ENCODE results near the gene PPP1CB. TPM values are rescaled to one million over a fixed set of nuclear protein-coding genes. Genes with fewer than 3 reads are reported as not detected.

PPP1CB gene
- polyA plus RNA-seq (2012; rRNA removed), result 21.7 and 24.7 TPM in 2 replicates
- 26.6 and 31.3 TPM in 2 replicates for polyA plus RNA-seq (2012; cell fraction: cytosol; rRNA removed)
- polyA plus RNA-seq (2012; cell fraction: nucleus; rRNA removed), result 9.1 and 17.2 TPM in 2 replicates

DNA sequence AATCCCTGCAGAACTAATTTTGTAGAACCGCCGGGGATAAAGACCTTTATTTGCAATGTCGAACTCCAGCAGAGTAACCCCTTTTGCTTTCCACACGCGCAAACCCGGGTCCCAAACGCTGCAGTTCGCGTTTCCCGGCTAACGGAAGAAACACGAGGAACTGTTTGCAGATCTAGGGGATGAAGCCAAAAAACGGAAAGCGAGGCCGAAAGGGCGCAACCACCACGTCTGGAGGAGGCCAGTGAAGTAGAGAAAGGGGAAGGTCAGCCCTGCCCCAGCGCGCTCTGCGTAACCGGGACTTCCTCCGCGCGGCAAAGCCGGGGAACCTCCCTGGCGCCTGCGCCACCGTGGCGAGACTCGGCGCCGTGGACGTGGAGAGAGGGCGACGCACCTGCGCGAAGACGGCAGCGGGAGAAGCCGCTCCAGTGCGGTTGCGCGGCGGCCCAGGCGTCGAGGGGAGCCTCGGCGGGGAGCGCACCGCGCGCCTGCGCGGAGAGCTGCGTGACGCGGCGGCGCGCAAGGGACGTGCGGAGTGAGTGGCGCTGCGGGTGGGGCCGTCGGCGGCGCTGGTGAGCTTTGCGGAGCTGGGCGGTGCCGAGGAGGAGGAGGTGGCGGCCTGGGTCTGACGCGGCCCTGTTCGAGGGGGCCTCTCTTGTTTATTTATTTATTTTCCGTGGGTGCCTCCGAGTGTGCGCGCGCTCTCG, at the start of gene PPP1CB:
Gene PPP1CB, plus strand, starts transcription at position 579 of the 704 bp plus-strand sequence. CDS start 295 bp downstream, outside the sequence.
- Histone ChIP-seq H3K9me3 (no peaks in the 10 kb centered on the region), H3K4me1 (ENCODE audit: control insufficient read depth in 1 of 2, insufficient read depth in 2 of 2, low read depth in 1 of 2, low read length in 1 of 2) (peaks cover 15 to 22% of the 10 kb centered on the region in 2 experiments; a peak in 3 of 4 replicates), H3K27ac (ENCODE audit: low read depth in 2 of 2, low read length in 1 of 2) (peak within 1 kb of the TSS; percentile 91 to 100), H3K4me3 (ENCODE audit: low read depth in 2 of 2, low read length in 1 of 2) (peak within 1 kb of the TSS; percentile 75 to 98), H3F3A (replicated peaks; ENCODE audit: insufficient read depth) (no peaks in the 10 kb centered on the region), H3K9ac (peak within 1 kb of the TSS; percentile 98), H3K9me2 (no peaks in the 10 kb centered on the region), H3K4me2 (peak within 1 kb of the TSS; percentile 73), H2AFZ (ENCODE audit: low read depth) (peak within 1 kb of the TSS; percentile 82), H3K79me2 (ENCODE audit: insufficient read depth) (peaks cover 45% of the 10 kb centered on the region), H3K27me3 (ENCODE audit: insufficient read depth) (no peaks in the 10 kb centered on the region), H3K36me3 (replicated peaks in 1 of 2; ENCODE audit: control insufficient read depth in 1 of 2, insufficient read depth in 2 of 2, low read length in 1 of 2) (no peaks in the 10 kb centered on the region), H4K20me1 (ENCODE audit: insufficient read depth) (peaks cover 27% of the 10 kb centered on the region)
- WGBS (ENCODE audit: low lambda C conversion rate), result under 1% methylated on average over 44 of the region's 81 CpGs
- DNase-seq, result peak; percentile 99
- CTCF ChIA-PET, result interaction anchor here (0.8 to 8.8 kb wide), 13 partner anchors 11 to 184 kb away, joined by 3 to 109 read pairs (median 3); no protein-coding TSS in a partner anchor
- POLR2A ChIA-PET, result interaction anchor here (0.6 to 5.3 kb wide), 28 partner anchors 8 to 1028 kb away, joined by 3 to 105 read pairs (median 3); partner anchors contain the start of gene TRMT61B
- no peak for TF ChIP-seq FOXM1 (IDR thresholded peaks at IDR 0.05; ENCODE audit: low read depth)
- TF ChIP-seq MEF2A (IDR thresholded peaks at IDR 0.05; ENCODE audit: borderline replicate concordance, low read depth), result no peak
- no peak for TF ChIP-seq EZH2phosphoT487 (IDR thresholded peaks at IDR 0.05; ENCODE audit: borderline replicate concordance, low read depth)
- no peak for TF ChIP-seq YY1 (IDR thresholded peaks at IDR 0.05; ENCODE audit: low read depth)
- TF ChIP-seq MXI1 (IDR thresholded peaks at IDR 0.05; ENCODE audit: low read depth, low read length), result peak; percentile 78
- TF ChIP-seq CHD2 (IDR thresholded peaks at IDR 0.05; ENCODE audit: low read length, partially characterized antibody), result no peak
- peak; percentile 68 for TF ChIP-seq GABPA (IDR thresholded peaks at IDR 0.05; ENCODE audit: low read depth)
- TF ChIP-seq, protein P1, sequence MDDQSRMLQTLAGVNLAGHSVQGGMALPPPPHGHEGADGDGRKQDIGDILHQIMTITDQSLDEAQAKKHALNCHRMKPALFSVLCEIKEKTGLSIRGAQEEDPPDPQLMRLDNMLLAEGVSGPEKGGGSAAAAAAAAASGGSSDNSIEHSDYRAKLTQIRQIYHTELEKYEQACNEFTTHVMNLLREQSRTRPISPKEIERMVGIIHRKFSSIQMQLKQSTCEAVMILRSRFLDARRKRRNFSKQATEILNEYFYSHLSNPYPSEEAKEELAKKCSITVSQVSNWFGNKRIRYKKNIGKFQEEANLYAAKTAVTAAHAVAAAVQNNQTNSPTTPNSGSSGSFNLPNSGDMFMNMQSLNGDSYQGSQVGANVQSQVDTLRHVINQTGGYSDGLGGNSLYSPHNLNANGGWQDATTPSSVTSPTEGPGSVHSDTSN (IDR thresholded peaks at IDR 0.05), result 0 out of 2 replicates have a peak, but pooled peaks have one; percentile 32
- peak; percentile 99 for TF ChIP-seq NRF1 (IDR thresholded peaks at IDR 0.05; ENCODE audit: low read depth, low read length)
- TF ChIP-seq, protein P2, sequence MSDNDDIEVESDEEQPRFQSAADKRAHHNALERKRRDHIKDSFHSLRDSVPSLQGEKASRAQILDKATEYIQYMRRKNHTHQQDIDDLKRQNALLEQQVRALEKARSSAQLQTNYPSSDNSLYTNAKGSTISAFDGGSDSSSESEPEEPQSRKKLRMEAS (IDR thresholded peaks at IDR 0.05; ENCODE audit: low read depth), result 0 out of 2 replicates have a peak, but pooled peaks have one; percentile 53
- TF ChIP-seq POLR2AphosphoS5 (IDR thresholded peaks at IDR 0.05; ENCODE audit: low read depth, low read length), result peak; percentile 94
- TF ChIP-seq, protein P3, sequence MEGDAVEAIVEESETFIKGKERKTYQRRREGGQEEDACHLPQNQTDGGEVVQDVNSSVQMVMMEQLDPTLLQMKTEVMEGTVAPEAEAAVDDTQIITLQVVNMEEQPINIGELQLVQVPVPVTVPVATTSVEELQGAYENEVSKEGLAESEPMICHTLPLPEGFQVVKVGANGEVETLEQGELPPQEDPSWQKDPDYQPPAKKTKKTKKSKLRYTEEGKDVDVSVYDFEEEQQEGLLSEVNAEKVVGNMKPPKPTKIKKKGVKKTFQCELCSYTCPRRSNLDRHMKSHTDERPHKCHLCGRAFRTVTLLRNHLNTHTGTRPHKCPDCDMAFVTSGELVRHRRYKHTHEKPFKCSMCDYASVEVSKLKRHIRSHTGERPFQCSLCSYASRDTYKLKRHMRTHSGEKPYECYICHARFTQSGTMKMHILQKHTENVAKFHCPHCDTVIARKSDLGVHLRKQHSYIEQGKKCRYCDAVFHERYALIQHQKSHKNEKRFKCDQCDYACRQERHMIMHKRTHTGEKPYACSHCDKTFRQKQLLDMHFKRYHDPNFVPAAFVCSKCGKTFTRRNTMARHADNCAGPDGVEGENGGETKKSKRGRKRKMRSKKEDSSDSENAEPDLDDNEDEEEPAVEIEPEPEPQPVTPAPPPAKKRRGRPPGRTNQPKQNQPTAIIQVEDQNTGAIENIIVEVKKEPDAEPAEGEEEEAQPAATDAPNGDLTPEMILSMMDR (IDR thresholded peaks at IDR 0.05), result 0 out of 2 replicates have a peak, but pooled peaks have one; percentile 22
- peak; percentile 31 for TF ChIP-seq RAD21 (IDR thresholded peaks at IDR 0.05; ENCODE audit: low read length)
- no peak for TF ChIP-seq JUND (IDR thresholded peaks at IDR 0.05)
- TF ChIP-seq, protein P4, sequence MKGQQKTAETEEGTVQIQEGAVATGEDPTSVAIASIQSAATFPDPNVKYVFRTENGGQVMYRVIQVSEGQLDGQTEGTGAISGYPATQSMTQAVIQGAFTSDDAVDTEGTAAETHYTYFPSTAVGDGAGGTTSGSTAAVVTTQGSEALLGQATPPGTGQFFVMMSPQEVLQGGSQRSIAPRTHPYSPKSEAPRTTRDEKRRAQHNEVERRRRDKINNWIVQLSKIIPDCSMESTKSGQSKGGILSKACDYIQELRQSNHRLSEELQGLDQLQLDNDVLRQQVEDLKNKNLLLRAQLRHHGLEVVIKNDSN (IDR thresholded peaks at IDR 0.05; ENCODE audit: borderline replicate concordance, low read depth), result no peak
- TF ChIP-seq, protein P5, sequence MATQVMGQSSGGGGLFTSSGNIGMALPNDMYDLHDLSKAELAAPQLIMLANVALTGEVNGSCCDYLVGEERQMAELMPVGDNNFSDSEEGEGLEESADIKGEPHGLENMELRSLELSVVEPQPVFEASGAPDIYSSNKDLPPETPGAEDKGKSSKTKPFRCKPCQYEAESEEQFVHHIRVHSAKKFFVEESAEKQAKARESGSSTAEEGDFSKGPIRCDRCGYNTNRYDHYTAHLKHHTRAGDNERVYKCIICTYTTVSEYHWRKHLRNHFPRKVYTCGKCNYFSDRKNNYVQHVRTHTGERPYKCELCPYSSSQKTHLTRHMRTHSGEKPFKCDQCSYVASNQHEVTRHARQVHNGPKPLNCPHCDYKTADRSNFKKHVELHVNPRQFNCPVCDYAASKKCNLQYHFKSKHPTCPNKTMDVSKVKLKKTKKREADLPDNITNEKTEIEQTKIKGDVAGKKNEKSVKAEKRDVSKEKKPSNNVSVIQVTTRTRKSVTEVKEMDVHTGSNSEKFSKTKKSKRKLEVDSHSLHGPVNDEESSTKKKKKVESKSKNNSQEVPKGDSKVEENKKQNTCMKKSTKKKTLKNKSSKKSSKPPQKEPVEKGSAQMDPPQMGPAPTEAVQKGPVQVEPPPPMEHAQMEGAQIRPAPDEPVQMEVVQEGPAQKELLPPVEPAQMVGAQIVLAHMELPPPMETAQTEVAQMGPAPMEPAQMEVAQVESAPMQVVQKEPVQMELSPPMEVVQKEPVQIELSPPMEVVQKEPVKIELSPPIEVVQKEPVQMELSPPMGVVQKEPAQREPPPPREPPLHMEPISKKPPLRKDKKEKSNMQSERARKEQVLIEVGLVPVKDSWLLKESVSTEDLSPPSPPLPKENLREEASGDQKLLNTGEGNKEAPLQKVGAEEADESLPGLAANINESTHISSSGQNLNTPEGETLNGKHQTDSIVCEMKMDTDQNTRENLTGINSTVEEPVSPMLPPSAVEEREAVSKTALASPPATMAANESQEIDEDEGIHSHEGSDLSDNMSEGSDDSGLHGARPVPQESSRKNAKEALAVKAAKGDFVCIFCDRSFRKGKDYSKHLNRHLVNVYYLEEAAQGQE (IDR thresholded peaks at IDR 0.05; ENCODE audit: low read depth, low read length), result 0 out of 2 replicates have a peak, but pooled peaks have one; percentile 10
- TF ChIP-seq RFX5 (IDR thresholded peaks at IDR 0.05; ENCODE audit: low read length), result 0 out of 2 replicates have a peak, but pooled peaks have one; percentile 34
- TF ChIP-seq TCF12 (IDR thresholded peaks at IDR 0.05), result 0 out of 2 replicates have a peak, but pooled peaks have one; percentile 26
- TF ChIP-seq SIN3A (IDR thresholded peaks at IDR 0.05; ENCODE audit: borderline replicate concordance, low read depth, low read length), result peak; percentile 57; the same call in 1 of the 2 replicates
- no peak for TF ChIP-seq FOSL2 (IDR thresholded peaks at IDR 0.05; ENCODE audit: borderline replicate concordance, low read depth)
- no peak; a peak in 1 of 4 replicates for TF ChIP-seq EP300 (IDR thresholded peaks at IDR 0.05; ENCODE audit: borderline replicate concordance in 1 of 2, low read depth in 1 of 2, low read length in 1 of 2)
- no peak for TF ChIP-seq RXRA (IDR thresholded peaks at IDR 0.05; ENCODE audit: borderline replicate concordance, low read depth)
- TF ChIP-seq TAF1 (IDR thresholded peaks at IDR 0.05; ENCODE audit: borderline replicate concordance, low read depth, low read length), result peak; percentile 84; the same call in 1 of the 2 replicates
- TF ChIP-seq, protein P6, sequence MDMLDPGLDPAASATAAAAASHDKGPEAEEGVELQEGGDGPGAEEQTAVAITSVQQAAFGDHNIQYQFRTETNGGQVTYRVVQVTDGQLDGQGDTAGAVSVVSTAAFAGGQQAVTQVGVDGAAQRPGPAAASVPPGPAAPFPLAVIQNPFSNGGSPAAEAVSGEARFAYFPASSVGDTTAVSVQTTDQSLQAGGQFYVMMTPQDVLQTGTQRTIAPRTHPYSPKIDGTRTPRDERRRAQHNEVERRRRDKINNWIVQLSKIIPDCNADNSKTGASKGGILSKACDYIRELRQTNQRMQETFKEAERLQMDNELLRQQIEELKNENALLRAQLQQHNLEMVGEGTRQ (IDR thresholded peaks at IDR 0.05; ENCODE audit: borderline replicate concordance, low read depth, low read length), result no peak

Data from SK-N-SH (cell line).